Stimulated activated naive CD8-positive, alpha-beta T cell treated with anti-CD3 and anti-CD28 coated beads, Interleukin-15, Interleukin-2, amounts not matched to agents 100 U/mL and 50 U/mL, for 24 hours (primary cell): ENCODE data around the gene HSFX4.
A peak's percentile ranks its signal among the peaks of the same experiment; 100 is the strongest.
"Not testable (repeated sequence)": the region's sequence is repeated elsewhere in the genome, so short reads cannot be mapped to it uniquely, and the experiment has no call there.

Experiments used
- ATAC-seq: fragments of 150-1000 bp; cut with Tn5 transposase; one replicate; pipeline ENCODE4 v1.10.0; 2021
- DNase-seq: peaks from one replicate; pipeline ENCODE4 v3.0.0; 2021

Gene HSFX4, protein sequence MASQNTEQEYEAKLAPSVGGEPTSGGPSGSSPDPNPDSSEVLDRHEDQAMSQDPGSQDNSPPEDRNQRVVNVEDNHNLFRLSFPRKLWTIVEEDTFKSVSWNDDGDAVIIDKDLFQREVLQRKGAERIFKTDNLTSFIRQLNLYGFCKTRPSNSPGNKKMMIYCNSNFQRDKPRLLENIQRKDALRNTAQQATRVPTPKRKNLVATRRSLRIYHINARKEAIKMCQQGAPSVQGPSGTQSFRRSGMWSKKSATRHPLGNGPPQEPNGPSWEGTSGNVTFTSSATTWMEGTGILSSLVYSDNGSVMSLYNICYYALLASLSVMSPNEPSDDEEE

DNA sequence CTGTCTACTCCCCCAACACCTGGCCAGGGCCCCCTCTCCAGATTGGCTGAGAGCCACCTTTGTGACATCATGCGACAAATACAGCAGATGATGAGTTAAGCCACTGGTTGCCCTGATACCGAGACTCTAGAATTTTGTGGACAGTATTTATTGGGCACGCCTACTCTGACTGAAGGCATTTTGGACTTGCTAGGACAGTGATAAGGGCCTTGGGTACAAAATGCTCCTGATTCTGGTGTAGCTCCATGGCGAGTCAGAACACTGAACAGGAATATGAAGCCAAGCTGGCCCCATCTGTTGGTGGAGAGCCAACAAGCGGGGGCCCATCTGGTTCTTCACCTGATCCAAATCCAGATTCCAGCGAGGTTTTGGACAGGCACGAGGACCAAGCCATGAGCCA lies at the start of gene HSFX4:
Gene HSFX4 (plus strand): TSS at position 174 of the 400 bp plus-strand sequence. CDS start 72 bp downstream, at position 246.
- not testable (repeated sequence) for DNase-seq, ATAC-seq

- peak; percentile 16 for DNase-seq
- ATAC-seq, result no peak
Observed at GRCh38 chrX:149881081-149881711, 48.2 kb upstream of the HSFX4 start, which contains the start of gene MAGEA8. Gene MAGEA8 (plus strand): TSS chrX:149881183. CDS start chrX:149884273, 3,090 bp downstream.

DNA sequence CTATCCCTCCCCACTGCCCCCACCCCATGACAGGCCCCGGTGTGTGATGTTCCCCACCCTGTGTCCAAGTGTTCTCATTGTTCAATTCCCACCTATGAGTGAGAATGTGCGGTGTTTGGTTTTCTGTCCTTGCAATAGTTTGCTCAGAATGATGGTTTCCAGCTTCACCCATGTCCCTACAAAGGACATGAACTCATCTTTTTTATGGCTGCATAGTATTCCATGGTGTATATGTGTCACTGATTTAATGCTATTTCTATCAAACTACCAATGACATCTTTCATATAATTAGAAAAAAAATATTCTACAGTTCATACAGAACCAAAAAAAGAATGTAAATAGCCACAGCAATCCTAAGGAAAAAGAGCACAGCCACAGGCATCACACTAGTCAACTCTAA lies 38.5 kb upstream of the HSFX4 start:
- not testable (repeated sequence) for DNase-seq, ATAC-seq

DNA sequence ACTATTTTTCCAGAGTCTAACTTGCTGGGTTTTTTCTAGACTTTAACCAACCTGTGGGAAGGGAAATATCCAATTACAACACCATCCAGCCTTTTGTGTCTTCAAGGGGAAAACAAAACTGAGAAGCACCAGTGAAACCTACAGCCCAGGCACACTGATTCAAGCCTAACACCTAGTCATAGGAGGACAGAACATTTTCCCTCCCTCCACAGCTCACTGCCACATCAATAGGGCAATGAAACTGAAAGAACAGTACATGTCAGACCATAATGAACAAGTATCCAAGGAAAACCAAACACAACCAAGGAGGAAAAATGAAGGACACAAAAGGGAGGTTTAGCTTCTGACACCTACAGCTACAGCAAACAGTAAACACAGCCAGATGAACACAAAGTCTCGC lies 30.8 kb upstream of the HSFX4 start:
- ATAC-seq, result peak; percentile 68

GRCh38 chrX:149903889-149904748 lies 25.3 kb upstream of the HSFX4 start:
- ATAC-seq (peak; percentile 40), DNase-seq (no peak)

More for the DNA sequence above, 30.8 kb upstream of the HSFX4 start:
- no peak for DNase-seq

GRCh38 chrX:149908308-149908707 lies 21.1 kb upstream of the HSFX4 start:
- ATAC-seq, result no peak
- DNase-seq, result no peak

DNA sequence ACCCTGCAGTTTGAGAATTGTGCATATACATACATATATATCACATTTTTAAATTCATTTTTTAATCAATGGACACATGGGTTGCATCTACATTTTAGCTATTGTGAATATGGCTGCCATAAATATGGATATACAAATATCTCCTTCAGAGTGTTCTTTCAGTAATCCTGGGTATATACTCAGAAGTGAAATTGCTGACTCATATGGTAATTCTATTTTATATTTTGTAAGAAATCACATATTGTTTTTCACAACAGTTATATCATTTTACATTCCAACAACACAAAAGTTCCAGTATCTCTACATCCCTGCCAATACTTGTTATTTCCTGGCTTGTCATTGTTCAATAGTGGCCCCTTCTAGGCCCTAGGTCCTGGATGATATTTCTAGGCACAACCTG lies 20.6 kb upstream of the HSFX4 start:
- ATAC-seq (no peak), DNase-seq (no peak)

- peak; percentile 46 for ATAC-seq
- DNase-seq, result no peak
Observed at GRCh38 chrX:149909324-149910177, 19.8 kb upstream of the HSFX4 start.

GRCh38 chrX:149910178-149910695 lies 19.1 kb upstream of the HSFX4 start:
- DNase-seq, result no peak
- no peak for ATAC-seq

DNA sequence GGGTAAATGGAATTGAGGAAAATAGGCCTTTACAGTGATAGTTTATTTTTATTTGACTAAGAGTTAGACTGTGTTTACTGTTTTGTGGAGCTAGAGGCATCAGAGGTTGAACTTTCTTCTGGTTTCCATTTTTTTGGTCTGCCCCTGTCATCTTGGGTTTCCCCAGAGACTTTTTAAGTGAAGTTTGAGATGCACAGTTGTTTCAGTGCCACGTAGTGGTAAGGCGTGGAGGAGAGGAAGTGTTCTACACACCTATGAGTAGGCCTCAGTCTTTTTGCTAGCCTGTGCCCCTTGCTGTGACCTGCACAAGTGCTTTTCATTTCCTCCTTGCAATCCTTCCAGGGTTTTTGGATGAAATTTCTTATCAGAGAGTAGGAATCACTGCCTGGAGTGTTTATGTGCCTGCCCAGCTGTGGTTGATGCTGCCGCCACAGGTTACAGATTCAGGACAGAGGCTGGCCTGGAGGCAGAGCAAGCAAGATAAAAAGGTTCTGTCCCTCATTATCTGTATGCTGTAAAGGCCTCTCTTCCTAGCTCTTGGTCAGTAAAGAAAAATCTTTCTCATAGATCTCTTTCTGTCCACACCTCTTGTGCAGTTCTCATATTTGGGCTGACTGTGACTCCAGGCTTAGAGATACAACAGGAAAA lies 12.5 kb upstream of the HSFX4 start:
- ATAC-seq (peak; percentile 78), DNase-seq (no peak)

DNA sequence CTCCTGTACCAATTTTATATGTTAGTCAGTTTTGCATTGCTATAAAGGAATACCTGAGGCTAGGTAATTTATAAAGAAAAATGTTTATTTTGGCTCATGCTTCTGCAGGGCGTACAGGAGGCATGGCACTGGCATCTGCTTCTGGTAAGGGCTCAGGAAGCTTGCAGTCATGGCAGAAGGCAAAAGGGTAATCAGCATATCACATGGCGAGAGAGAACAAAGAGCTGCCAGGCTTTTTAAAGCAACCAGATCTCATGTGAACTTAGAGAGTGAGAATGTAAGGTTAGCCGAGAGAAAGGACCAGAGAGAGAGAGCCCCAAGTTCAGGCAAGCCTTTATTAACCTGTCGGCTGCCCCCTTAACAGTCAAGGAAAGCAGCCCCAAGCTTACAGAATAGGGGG lies 5.5 kb upstream of the HSFX4 start:
- DNase-seq, ATAC-seq: not testable (repeated sequence)

DNA sequence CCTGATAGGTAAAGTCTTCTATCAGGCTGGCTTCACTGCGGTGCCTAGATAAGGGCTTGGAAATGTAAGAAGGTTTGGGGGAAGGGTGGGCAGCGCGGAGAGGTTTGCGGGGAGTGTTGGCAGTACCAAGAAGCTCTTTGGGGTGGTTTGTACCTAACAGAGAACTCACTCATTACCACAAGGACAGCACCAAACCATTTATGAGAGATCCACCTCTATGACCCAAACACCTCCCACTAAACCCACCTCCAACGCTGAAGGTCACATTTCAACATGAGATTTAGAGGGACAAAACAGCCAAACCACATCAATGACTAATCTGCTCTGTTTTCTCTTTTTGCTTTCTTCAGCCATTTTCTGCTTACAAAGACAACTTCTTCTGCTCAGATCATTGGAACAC lies 4.9 kb upstream of the HSFX4 start:
- ATAC-seq, result peak; percentile 38
- DNase-seq, result not testable (repeated sequence)

DNA sequence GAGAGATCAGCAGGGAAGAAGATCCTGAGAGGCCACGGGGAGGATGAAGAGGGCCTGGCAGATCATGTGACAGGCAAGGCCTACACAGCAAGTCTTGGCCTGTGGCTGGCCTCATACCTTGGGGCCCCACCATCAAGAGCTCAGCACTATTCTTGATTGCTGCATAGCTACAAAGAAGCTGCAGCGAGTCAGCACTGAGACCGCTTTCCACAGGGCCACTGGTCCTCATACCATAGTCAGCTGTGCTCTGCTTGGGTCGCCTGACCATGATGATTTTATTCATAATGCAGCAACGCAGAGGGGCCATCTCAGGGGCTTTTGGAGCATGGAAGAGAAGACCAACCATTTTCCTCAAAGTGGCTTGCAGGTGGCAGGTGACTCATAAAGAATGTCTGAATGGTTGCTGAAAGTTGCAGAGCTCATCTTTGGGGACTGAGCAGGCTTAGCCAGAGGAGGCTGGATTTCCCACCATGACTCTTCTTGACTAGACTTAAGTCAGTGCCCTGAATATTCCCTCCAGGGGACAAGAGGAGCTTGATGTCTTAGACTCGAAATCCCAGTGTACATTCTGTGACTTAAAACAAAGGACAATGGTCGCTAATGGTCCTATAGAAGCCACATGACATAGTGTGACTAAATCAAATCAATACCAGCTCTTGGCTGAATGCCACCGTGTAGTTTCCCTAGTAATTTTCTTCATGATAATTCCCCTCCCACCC lies 2.0 kb upstream of the HSFX4 start:
- not testable (repeated sequence) for DNase-seq
- peak; percentile 65 for ATAC-seq

- not testable (repeated sequence) for DNase-seq
- peak; percentile 54 for ATAC-seq
Observed at GRCh38 chrX:149927964-149928258, 1.5 kb upstream of the HSFX4 start.

- not testable (repeated sequence) for ATAC-seq, DNase-seq
Observed at GRCh38 chrX:149928635-149929034, 738 bp upstream of the HSFX4 start.

DNA sequence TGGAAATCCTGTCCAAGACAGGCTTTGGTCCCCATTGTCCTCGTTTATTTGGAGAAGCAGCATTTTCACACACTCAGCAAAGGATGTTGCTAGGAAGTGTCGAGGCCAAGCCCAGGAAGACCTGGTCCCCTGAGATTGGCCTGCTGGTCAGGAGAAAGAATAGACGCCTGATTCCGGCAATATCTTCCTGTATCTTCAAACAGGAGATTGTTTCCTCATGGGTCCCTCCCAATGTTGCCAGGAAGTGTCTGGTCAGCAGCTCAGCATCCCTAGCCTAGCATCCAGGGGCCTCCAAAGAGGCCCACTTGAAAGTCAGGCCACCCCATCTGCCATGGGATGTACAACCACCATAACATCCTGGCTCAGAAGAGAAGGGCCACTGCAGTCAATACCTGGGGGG lies 2.0 kb downstream of the HSFX4 start:
- ATAC-seq, DNase-seq: not testable (repeated sequence)

GRCh38 chrX:149932150-149932549 lies 2.8 kb downstream of the HSFX4 start:
- not testable (repeated sequence) for DNase-seq, ATAC-seq

DNA sequence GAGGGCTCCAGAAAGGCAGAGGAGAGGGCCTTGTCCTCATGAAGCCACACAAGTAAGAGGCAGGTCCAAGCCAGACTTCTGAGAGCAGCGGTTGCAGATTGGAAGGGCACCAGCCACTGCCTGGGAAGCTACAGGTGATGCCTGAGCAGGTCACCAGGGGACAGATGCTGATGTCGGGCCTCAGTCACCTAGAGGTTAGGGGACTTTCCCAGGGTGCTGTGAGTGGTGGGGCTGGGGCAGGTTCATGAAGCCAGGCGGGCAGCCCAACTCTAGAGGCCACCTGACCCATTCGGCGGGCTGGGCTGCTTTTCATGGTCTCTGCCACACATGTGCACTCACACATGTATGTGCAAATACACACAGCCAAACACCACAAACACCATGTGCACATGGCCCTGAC lies 3.6 kb downstream of the HSFX4 start:
- not testable (repeated sequence) for ATAC-seq, DNase-seq

- DNase-seq, ATAC-seq: not testable (repeated sequence)
Observed at GRCh38 chrX:149933547-149933946, 4.2 kb downstream of the HSFX4 start.

DNA sequence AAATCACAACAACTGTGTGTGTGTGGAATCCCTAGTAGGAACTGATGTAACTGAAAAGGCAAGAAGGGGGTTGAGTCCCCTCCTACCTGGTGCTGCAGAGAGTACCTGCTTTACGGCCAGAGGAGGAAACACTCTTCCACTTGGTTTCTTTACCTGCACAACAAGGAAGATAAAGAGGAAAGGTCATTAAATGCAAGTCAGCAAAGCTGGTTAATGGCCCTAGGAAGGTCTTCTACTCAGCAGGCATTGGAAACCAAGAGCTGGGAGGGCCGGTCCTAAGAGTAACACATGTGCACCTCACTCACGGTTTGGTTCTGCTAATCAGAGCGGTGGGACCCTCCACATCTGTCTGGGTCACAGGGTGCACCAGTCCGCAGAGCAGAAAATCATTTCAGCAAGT lies 8.0 kb downstream of the HSFX4 start:
- DNase-seq, ATAC-seq: not testable (repeated sequence)
